ENCODE data around the gene SLC23A1.

The SLC23A1 gene

DNA sequence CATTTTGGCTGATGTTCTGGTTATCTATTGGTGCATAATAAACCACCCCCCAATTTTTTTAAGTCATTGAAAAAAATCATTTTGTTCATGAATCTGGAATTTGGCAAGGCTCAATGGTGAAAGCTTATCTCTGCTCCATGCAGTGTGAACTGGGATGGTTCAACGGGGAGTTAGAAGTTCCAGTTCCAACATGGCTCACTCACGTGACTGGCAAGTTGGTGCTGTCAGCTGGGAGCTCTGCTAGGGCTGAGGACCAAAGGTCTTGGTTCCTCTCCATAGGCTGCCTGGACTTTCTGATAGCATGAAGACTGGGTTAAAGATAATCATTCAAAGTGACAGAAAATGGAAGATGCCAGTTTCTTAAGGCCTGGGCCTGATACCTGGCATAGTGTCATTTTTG, 23.9 kb upstream of the SLC23A1 start:
- no peak for DNase-seq

DNA sequence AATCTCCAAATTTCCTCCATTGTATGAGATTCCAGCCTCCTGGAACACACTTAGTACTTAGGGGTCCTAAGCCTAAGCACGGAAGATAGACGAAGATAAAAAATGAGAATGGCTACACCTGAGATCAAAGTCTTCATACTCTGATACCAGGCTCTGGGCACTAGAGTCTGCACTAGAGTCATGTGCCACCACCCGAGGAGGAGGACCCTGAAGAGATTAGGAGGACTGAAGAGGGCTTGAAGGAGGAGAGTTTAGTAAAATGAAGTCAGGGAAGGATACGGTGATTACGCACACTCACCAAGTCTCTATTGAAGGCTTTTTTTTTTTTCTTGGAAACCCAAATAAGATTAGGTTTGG, 21.4 kb upstream of the SLC23A1 start:
- DNase-seq: no peak

DNA sequence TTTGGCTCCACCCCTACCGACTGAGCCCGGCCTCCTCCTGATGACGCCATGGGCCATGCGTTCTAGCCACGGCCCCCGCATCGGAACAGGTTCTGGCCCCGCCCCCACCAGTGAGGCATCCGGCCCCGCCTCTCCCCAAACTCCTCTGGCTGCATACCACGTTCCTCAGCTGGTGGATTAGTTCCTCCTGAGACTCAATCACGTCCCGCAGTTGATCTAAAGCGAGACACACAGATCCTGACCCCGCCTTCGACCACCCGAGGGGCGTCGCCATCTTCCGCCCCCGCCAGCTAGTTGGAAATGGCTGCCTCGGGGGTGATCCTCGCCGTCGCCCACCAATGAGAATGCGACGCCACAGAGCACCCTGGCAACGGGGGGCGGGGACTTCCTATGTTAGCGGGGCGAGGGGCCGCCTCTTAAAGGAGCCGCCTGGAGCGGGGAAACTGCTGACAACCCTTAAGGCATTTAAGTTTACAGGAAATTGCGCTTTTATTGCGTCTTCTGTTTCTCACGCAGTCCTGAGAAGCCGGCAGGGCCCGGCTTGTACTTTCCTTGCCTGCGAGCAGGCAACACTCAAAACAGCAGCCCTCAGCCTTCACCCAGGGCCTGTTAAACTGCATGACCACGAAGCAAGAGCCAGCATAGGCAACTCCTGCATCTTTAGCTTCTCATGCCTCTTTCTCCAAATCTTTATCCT, 20.8 kb upstream of the SLC23A1 start, which contains the start of gene SPATA24:
TSS of gene SPATA24 (minus strand) at position 303 of the 697 bp plus-strand sequence. CDS start at position 274, 29 bp downstream.
- peak; percentile 86 for DNase-seq

DNA sequence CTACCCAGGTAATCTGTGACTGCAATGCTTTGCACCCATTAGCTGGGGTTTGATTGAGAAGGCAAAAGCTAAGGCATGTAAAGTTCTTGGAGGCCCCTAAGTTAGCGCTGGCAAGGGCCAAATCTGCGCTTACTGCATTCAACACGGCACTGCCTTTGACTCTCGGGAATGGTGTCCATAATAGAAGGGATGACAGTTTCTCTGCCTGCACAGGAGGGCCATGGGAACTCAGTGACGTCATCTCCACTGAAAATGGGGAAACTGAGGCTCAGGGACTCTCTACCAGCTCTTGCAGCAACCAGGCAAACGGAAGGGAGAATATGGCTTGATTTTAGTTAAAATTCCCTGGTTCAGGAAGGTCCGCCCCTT, 20.3 kb upstream of the SLC23A1 start:
- no peak for DNase-seq

DNA sequence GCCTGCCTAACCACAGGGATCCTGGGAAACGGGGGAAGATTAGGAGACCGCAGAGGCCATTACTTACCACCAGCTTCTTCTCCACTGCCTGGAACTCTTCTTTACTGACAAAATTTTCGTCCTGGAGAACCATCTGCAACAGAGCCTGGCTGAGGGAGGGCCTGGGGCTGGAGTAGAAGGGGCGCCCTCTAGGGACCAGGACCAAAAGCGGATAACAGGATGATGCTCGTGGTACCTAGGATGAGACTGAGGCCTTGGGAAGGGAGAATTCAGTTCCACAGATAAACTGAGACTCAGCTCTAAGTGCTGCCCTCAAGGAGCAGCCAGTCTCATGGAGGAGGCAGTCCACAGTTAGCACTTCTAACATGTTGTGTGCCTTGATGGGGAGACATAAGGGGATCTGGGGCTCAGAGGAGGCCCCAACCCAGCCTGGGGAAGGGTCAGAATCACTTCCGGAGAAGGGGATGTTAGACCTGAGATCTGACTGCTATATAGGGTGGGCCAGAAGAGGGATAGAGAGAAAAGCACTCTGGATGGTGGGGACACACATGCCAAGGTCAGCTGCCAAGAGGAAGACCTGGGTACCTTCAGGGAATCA, 19.6 kb upstream of the SLC23A1 start:
- peak; percentile 27 for DNase-seq

DNA sequence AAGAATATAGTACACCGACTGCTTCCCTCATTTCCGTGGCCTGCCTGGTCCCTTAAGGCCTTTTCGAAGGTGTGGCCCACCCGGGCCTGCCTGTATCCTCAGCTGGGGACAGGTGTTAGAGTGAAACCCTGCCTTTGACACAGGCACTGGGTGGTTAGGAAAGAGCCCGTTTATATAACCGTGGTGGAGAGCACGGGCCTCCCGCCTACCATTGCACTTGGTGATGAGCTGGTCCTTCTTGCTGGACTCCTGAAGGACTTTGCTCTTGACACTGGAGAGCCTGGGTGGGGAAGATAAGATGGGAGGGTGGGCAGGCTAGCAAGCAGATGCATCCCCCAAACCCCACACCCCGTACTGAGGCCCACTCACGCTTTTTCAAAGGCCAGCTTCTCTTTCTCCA, 18.4 kb upstream of the SLC23A1 start:
- DNase-seq: no peak

DNA sequence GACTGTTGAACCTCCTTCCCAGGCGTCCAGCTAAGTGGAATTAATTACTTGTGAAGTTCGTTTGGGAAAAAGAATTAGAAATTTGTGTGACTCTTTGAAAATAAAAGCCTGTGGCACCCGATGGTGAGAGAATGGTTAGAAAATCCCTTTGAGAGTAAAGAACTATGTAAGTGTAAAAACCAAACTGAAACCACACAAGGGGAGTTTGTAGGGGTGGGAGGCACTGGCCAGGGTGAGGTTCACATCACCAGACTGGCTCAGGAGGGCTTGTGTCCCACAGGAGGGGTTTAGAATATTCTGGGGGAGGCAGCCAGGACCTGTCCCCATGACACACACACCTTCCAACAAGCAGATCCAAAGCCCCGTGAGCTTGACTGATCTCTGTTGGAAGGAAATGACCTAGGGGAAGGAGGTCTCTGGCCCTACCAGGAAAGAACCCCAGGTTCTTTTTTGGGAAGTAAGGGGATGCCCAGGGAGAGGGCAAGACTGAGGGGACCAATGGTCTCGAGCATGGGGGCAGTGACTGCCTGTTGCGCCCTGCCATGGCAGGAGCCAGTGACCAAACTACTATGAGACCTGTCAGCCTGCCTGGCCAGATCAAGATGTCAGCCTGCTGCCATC, 16.5 kb upstream of the SLC23A1 start:
- no peak for DNase-seq

DNA sequence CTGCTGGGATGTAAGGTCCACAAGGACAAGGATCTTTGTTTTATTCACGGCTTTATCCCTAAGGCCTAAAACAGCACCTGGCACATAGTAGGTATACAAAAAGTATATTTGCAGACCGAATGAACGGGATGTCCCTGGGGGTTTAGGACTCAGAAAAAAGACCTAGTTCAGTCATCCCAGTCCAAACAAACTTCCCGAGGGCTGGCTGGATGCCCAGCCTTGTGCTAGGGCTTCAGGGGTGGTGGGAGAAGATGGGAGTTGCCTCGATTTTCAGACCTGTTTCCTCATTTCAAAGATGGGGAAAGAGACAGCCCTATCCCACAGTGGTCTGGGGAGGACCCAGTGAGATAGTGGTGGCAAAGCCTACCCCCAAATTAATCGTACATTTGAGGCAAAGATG, 14.8 kb upstream of the SLC23A1 start:
- no peak for DNase-seq

DNA sequence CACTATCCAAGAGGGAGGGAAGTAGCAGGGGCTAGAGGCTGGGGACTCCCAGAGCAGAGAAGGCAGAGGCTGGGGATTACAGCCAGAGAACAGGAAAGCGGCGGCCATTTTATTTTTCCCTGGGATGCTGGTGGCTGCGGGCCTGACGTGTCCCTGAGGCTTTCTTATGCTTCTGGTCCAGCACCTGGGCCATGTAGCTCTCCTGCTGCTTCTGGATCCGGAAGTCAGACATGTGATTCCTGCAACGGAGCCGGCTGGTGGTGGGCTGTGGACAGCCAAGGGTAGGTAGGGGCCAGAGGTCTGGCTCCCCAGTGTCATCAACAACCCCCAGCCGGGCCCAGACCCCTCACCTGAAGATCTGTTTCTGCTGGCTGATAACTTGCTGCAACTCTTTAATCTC, 13.6 kb upstream of the SLC23A1 start:
- DNase-seq: no peak

DNA sequence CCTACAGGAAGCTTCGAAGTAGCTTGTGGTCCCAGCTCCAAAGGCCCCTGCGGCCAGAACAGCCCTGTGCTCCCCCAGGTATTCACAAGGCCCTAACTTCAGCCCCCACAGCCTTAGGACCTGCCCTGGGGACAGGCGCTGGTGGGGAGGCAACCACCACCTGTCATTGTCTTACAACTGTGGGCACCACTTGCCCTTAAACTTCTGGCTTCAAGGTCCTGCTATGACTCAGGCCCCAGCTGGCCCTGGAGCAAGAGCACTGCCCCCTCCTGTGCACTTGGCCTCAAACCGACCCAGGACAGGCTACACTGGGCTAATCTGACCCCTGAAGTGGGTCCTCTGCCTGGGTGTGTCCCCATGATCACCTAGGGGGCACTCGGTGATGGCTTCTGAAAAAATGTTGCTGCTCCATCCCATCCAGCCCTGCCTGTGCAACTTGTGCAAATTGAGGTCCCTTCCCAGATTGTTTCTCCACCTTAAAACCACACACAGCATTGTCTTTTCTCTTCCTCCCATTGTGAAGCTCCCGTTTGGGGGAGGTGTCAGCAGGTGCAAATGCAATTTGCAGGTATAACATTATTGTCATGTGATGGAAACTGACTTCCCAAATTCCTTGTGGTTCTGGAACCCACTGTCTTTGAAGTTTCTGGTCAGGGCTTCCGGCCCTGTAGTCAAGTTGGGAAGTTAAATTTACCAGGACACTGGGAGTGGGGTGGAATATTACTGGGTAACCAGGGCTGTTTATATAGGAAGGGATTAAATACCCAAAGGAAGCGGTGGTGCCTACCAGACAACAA, 12.9 kb upstream of the SLC23A1 start:
- no peak for DNase-seq

DNA sequence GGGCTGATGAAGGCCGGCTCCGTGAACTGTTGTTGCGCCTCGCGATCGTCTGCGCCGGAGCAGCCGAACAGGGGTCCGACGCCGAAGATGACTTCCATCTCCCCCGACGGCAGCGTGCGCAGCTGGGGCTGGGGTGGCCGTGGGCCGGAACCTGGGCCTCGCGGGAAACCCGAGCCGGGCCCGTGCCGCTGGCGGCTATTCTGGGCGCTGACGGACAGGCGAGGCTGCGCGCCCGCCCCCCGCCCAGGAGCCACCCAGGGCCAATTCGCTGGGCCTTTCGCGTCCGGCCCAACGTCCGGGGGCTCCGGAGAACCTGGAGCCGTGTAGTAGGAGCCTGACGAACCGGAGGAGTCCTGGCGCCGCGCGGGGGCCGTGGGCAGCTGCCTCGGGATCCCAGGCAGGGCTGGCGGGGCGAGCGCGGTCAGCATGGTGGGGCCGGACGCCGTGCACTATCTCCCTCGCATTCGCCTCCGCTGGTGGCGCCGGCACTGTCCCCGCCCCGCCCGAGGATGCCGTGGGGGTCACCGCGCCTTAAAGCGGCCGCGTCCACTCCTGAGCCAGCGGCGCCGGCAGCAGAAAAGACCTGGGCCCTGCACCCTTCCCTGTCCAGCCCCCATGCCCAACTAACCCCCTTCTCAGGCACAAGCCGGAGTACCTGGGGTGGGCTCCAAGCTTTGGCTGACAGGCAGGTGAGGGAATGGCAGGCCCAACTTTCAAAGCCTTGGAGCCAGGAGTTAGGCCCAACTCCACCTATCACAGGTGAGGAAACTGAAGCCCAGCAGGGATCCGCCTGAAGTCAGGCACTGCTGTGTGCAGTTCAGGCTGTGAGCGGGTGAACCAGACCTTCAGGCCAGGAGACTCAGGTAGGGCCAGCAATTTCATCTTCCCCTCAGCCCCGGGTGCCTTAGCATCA, 11.8 kb upstream of the SLC23A1 start, which contains the start of gene PROB1:
TSS of gene PROB1 (minus strand) at position 451 of the 913 bp plus-strand sequence. CDS start at position 428, 23 bp downstream.
- DNase-seq: no peak

DNA sequence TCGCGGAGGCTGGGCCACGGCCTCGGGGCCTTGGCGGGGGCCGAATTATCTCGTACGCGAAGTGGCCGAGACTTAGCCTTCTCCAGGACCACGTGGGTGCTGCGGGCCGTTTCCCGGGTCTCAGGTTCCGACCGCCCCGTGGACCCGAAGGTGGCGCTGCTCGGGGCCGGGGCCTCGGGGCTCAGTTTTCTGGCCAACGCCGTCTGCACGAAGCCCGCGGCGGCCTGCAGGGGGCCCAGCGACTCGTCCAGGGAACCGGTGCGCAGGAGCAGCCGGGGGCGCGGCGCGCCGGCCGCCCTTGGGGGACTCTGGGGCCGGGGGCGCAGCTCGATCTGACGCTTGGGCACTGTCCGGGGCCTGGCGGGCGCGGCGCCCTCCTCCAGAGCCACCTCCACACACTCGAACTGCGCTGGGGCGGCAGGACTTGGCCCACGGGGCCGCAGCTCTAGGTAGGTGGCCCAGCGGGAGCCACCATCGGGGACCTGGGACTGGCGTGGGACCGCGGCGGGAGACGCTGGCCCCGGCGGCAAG, 11.1 kb upstream of the SLC23A1 start:
- DNase-seq: no peak

DNA sequence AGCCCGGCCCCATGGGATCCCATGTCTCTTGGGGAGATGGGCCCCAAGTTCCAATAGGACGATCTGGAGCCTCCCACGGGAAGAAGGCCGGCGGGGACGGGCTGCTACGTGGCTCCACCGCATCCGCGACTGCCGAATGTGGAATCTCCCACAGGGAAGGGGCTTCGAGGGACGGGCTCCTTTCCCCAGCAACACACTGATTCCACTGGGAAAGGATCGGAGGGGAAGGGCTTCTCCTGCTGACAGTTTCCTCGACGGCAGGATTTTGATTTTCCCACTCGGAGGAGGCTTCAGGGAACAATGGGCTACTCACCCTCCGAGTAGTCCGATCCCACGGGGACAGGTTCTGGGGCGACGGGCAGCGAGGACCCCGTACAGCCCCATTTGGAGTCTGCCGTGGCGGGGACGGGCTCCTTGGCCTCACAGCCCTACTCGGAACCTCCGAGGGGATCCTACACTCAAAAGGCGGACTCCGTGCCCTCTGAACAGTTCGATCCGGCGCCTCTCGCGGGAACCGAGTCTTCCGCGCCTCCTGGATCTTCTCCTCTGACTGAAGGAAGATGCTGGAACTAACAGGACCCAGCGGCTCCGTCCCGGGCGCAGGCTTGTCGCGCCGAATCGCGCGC, 10.5 kb upstream of the SLC23A1 start:
- DNase-seq: no peak

DNA sequence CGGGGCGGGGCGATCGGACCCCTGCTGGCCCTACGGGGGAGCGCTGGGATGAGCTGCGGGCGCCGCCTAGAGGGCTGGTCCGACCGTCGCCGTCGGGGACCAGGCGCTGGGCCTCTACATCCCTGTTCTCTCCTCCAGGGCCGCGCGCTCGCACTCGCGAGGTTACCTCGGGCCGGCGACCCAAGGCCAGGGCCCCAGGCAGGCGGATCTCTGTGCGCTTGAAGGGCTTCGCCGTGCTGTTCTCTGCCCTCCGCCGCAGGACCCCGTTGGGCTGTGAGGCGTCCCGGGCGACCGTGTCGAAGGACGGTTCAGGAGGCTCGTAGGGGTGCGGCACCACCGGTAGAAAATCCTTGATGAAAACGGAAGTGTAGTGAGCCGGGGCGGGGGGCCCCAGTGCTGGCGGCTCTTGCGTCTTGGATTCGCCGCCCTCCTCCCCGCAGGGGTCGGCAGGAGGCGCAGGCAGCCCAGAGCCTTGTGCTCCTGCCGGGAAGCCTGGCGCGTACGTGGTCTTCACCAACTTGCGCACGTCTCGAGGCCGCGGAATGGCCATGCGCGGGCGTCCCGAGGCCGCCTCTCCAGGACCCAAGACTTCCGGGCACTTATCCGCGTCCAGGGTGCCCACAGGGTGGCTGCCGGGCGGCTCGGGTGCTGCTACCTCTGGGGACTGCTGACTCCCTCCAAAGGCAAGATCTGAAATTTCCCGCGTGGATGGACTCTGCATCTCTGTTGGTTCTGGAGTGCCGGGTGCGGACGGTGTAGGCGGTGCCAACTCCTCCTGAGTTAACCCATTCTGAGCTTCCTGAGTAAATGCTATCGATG, 9.8 kb upstream of the SLC23A1 start:
- DNase-seq: no peak

DNA sequence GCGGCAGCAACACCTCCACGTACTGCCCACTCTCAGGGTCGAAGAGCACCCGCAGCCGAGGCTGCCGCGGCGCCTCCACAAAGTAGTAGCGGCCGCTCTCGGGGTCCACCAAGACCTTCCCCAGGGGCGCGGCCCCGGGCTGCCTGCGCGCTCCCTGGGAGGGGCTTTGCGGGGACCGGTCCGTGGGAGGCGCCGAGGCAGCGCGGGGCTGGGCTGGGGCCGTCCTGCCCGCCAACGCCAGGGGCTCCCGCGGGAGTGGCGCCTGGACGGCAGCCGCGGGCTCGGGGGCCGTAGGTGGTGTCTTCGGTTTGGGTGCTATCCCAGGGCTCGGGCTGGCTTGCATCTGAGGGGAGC, 9.2 kb upstream of the SLC23A1 start:
- no peak for DNase-seq

DNA sequence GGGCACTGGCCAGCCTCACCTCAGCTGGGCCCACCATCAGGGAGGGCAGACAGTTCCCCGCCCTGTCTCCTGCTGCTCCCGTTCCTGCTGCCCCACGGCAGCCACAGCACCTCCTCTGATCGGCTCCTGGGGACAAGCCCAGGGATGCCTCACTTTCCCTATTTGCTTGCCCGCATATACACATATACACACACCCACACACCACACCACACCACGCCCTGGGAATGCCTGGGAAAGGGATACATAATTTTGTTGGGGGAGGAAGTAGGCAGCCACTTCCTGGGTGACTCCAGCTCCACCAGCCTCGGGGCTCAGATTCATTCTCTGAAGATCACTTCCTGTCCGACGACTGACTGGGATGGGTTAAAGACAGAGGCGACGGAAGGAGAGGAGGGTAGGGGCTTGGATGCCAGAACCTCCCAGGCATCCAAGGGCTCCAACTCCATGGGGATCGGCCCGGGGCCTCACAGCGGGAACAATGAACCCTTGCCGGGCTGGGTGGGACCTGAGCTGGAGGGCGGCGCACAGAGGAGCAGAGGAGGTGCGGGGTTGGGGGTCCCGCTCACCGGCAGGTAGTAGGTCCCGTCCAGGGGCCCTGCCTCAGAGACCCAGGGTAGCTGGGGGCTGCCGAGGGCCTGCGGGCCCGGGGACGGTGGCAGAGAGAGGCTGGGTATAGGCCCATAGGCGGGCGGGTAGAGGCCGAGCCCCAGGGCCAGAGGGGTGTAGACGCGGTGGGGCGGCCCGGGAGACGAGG, 8.7 kb upstream of the SLC23A1 start:
- no peak for DNase-seq

DNA sequence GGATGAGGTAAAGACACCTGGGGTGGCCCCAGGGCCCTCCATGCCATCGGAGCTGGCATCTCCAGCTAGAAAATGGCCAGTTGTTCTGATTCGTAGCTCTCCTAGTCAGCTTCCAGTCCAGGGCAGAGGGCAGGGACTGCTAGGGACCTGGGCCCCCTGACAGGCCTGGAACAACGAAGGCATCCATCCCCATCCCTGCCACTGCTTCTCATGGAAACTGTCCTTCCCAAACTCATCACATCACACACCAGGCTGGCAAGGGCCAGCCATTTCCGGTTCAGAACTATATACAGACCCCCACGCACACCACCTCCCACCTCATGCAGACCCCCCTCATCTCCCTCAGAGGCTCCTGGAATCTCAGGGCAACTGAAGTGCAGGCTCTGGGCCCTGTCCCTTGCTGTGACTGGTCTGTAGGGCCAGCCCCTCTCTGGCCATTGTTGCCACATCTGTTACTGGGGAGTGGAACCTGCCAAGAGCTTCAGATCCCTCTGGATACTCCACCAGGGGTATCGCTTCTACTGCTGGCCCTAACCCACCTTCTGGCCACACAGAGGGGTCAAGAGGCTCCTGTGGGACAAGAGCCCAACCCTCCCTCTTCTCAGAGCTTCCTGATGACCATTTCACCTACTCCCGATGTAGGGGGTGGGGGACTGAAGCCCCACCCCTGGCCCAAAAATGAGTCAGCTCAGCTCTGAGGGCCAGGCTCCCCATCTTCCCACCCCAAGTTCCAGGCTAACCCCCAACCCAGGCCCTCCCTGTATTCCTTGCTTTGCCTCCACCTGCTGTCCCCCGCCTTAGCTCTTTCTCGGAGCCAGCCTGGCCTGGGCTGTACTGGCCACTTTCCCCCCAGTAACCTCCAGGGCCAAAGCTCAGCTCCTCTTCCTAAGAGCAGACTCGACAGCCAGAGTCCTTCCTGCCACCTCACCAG, 7.8 kb upstream of the SLC23A1 start:
- no peak for DNase-seq

DNA sequence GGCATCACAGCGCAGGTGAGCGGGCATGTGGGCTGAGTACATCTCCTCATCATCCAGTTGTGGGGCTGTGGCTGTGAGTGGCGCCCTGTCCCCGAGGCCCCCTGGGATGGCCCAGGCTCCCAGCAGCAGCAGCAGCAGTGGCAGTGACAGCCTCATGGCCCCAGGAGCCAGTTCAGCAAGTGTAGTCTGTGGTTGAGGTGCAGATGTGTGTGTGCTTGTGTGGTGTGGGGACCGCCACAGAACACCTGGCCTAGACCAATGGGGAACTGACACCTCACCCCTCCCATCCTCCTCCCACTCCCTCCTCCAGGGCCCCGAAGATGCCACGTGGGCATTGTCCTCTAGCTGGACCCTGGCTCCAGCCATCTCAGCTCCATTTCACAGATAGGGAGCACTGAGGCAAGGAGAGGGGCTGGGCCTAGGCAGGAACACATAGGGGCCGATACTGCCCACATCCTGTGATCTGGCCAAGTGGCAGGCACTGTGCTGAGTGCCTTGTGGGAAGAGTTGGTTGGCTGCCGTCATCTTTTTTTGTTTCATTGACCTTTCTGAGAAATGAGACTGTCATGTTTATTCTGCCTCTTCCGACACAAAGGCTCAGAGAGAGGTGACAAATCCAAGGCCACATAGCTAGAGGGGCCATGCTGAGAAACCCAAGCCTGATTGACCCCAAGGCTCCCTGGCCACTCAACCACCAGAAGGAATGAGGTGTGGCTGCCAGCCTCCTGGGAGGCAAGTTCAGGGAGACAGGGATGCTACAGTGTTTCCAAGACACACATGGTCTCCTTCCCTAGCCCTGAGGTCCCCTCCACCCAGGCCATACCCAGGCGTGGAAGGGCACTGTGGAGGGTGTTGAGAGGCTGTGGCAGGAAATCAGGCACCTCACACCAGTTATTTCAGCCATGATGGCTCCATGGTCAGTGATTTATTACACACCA, 6.9 kb upstream of the SLC23A1 start, which contains the start of gene MZB1:
TSS of gene MZB1 (minus strand) at position 213 of the 938 bp plus-strand sequence. CDS start at position 156, 57 bp downstream.
- DNase-seq: no peak

Data from NCI-H2029 treated with DMSO at 0.1 percent for 48 hours (cell line).